K562 (cell line): ENCODE data around the gene DNMT3A. TPM values are rescaled to one million over a fixed set of nuclear protein-coding genes. Genes with fewer than 3 reads are reported as not detected.

ENCODE experiments used
- ADNP ChIP-seq: fragments of 200-800 bp; sonication (Bioruptor generic); IDR thresholded peaks from 2 replicates; pipeline ENCODE4 v1.6.1; 2016; ENCODE audit warnings: missing genetic modification characterization, missing compliant biosample characterization
- ARID1B ChIP-seq: fragments of 450-650 bp; IDR thresholded peaks from 2 replicates; pipeline ENCODE4 v1.6.1; 2016; ENCODE audit warnings: antibody characterized with exemption, mild to moderate bottlenecking, inconsistent platforms
- ATF7 ChIP-seq: fragments of 450-650 bp; IDR thresholded peaks from 2 replicates; pipeline ENCODE4 v1.7.1; 2014; ENCODE audit warnings: mild to moderate bottlenecking, moderate library complexity
- CBFA2T2 ChIP-seq: fragments of 450-650 bp; conservative IDR thresholded peaks from 2 replicates; pipeline ENCODE4 v1.6.1; 2017; ENCODE audit warnings: mild to moderate bottlenecking
- CXXC5 ChIP-seq: fragments of 250-450 bp; sonication (Bioruptor Pico); IDR thresholded peaks from 2 replicates; pipeline ENCODE4 v1.8.0; 2022; ENCODE audit warnings: inconsistent platforms, mild to moderate bottlenecking, moderate library complexity
- FOSL1 ChIP-seq: fragments of 200-800 bp; sonication (Bioruptor generic); conservative IDR thresholded peaks from 2 replicates; pipeline ENCODE4 v1.6.1; 2016; ENCODE audit warnings: missing genetic modification characterization, missing compliant biosample characterization
- HOXB6 ChIP-seq: fragments of 250-450 bp; sonication (Bioruptor Pico); IDR thresholded peaks from 2 replicates; pipeline ENCODE4 v1.5.1; 2022; ENCODE audit warnings: mild to moderate bottlenecking, borderline replicate concordance
- HSF4 ChIP-seq: fragments of 250-450 bp; sonication (Bioruptor Pico); IDR thresholded peaks from 2 replicates; pipeline ENCODE4 v2.1.2; 2022; ENCODE audit warnings: mild to moderate bottlenecking, moderate library complexity, borderline replicate concordance
- NCOR1 ChIP-seq: fragments of 450-650 bp; IDR thresholded peaks from 2 replicates; pipeline ENCODE4 v1.6.1; 2016; ENCODE audit warnings: mild to moderate bottlenecking, moderate library complexity
- NFATC3 ChIP-seq: fragments of 450-650 bp; IDR thresholded peaks from 2 replicates; pipeline ENCODE4 v1.6.1; 2017; ENCODE audit warnings: mild to moderate bottlenecking
- PHF20 ChIP-seq: fragments of 450-650 bp; IDR thresholded peaks from 2 replicates; pipeline ENCODE4 v1.6.1; 2018; ENCODE audit not compliant: partially characterized antibody
- POLR3A ChIP-seq: IDR thresholded peaks from 2 replicates; pipeline ENCODE4 v1.6.1; 2011; ENCODE audit warnings: borderline replicate concordance, mild to moderate bottlenecking, moderate library complexity; ENCODE audit not compliant: insufficient read length, insufficient read depth; ENCODE audit errors: extremely low read depth
- ZFP1 ChIP-seq: fragments of 450-650 bp; formaldehyde crosslinking; IDR thresholded peaks from 2 replicates; pipeline ENCODE4 v1.4.0; 2020; ENCODE audit warnings: mild to moderate bottlenecking, mixed read lengths
- ZNF699 ChIP-seq: fragments of 250-450 bp; sonication (Bioruptor Pico); IDR thresholded peaks from 2 replicates; pipeline ENCODE4 v1.8.0; 2021; ENCODE audit warnings: mild to moderate bottlenecking, moderate library complexity; ENCODE audit not compliant: insufficient replicate concordance
- ZNF764 ChIP-seq: fragments of 250-450 bp; sonication (Bioruptor Pico); IDR thresholded peaks from 2 replicates; pipeline ENCODE4 v1.4.0; 2020; ENCODE audit warnings: low read depth, mild to moderate bottlenecking, moderate library complexity
- polyA plus RNA-seq, 8 experiments: library from polyadenylated mRNA; depleted of rRNA in 4 of 8; stranded (reverse) in 5 of 8; unstranded in 3 of 8; fragments of >200 nt; fragmentation: Nextera tagmentation in 2 of 8; fragmentation: Illumina TruSeq in 1 of 8; extraction: Ambion mirVana in 2 of 8; extraction: Trizol in 1 of 8; gene quantifications; 2 replicates each; pipeline versions ENCODE4 v1.2.1 to v1.2.3, GENCODE V29; 2011 to 2014; ENCODE audit warnings: inconsistent platforms in 1 of 8, missing spikeins in 1 of 8
- total RNA-seq, 7 experiments: library from RNA; depleted of rRNA in 6 of 7; stranded (reverse); fragments of >200 nt in 6 of 7; fragmentation: Illumina TruSeq in 2 of 7; extraction: Trizol in 2 of 7; gene quantifications; 2 replicates each; pipeline versions ENCODE4 v1.2.1 to v1.2.3, GENCODE V29; 2011 to 2021; ENCODE audit warnings: low replicate concordance in 1 of 7
- TF ChIP-seq, protein P1 (sequence below): fragments of 250-450 bp; sonication (Bioruptor Pico); IDR thresholded peaks from 2 replicates; pipeline ENCODE4 v1.4.0; 2020; ENCODE audit warnings: mild to moderate bottlenecking, moderate library complexity
- TF ChIP-seq, protein P2 (sequence below), 2 experiments: fragments of 450-650 bp in 1 of 2; sonication (generic) in 1 of 2; formaldehyde crosslinking in 1 of 2; IDR thresholded peaks in 1 of 2; conservative IDR thresholded peaks in 1 of 2; 2 replicates each; pipeline versions ENCODE4 v1.6.1 to v1.8.1; 2016 to 2023; ENCODE audit warnings: mild to moderate bottlenecking in 2 of 2, moderate library complexity in 2 of 2, inconsistent platforms in 1 of 2, missing genetic modification reagents in 1 of 2
- TF ChIP-seq, protein P3 (sequence below): fragments of 450-650 bp; IDR thresholded peaks from 2 replicates; pipeline ENCODE4 v1.6.1; 2018; ENCODE audit not compliant: partially characterized antibody

DNMT3A gene
- total and polyA plus RNA-seq, 9 of the 15 experiments (the other 6 are each of a cell fraction or from before 2014, with no cell fraction given), result 3.0 to 16.0 (median 6.1) TPM

DNA sequence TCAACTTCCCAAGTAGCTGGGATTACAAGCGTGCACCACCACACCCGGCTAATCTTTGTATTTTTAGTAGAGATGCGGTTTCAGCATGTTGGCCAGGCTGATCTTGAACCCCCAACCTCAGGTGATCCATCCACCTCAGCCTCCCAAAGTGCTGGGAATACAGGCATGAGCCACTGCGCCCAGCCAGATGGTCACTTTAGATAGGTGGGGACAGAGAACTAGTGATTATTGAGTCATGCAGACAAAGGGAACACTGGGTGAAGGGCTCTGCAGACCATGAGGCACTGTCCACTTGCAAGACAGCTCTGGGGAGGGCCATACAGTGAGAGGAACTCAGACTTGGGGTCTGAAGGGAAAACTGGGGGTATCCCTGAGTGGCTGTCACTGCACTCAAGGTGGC lies 114.9 kb downstream of the DNMT3A start (continued):
- TF ChIP-seq, protein P1, sequence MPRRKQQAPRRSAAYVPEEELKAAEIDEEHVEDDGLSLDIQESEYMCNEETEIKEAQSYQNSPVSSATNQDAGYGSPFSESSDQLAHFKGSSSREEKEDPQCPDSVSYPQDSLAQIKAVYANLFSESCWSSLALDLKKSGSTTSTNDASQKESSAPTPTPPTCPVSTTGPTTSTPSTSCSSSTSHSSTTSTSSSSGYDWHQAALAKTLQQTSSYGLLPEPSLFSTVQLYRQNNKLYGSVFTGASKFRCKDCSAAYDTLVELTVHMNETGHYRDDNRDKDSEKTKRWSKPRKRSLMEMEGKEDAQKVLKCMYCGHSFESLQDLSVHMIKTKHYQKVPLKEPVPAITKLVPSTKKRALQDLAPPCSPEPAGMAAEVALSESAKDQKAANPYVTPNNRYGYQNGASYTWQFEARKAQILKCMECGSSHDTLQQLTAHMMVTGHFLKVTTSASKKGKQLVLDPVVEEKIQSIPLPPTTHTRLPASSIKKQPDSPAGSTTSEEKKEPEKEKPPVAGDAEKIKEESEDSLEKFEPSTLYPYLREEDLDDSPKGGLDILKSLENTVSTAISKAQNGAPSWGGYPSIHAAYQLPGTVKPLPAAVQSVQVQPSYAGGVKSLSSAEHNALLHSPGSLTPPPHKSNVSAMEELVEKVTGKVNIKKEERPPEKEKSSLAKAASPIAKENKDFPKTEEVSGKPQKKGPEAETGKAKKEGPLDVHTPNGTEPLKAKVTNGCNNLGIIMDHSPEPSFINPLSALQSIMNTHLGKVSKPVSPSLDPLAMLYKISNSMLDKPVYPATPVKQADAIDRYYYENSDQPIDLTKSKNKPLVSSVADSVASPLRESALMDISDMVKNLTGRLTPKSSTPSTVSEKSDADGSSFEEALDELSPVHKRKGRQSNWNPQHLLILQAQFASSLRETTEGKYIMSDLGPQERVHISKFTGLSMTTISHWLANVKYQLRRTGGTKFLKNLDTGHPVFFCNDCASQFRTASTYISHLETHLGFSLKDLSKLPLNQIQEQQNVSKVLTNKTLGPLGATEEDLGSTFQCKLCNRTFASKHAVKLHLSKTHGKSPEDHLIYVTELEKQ (CRISPR knock-in tag), result no peak
- peak; percentile 29; the same call in 1 of the 2 replicates for TF ChIP-seq CBFA2T2
- no peak for TF ChIP-seq ZNF699 (CRISPR knock-in tag)
- TF ChIP-seq PHF20, result no peak
- TF ChIP-seq, protein P2, sequence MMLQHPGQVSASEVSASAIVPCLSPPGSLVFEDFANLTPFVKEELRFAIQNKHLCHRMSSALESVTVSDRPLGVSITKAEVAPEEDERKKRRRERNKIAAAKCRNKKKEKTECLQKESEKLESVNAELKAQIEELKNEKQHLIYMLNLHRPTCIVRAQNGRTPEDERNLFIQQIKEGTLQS (IDR thresholded peaks at IDR 0.05), result peak; percentile 58
- TF ChIP-seq, protein P2 (CRISPR knock-in tag; conservative IDR thresholded peaks at IDR 0.05), result no peak
- 0 out of 2 replicates have a peak, but pooled peaks have one; percentile 15 for TF ChIP-seq CXXC5
- TF ChIP-seq ADNP (tag), result 0 out of 2 replicates have a peak, but pooled peaks have one; percentile 31
- TF ChIP-seq NFATC3, result no peak
- TF ChIP-seq ZFP1 (CRISPR knock-in tag), result no peak
- TF ChIP-seq ZNF764 (CRISPR knock-in tag), result no peak
- TF ChIP-seq, protein P3, sequence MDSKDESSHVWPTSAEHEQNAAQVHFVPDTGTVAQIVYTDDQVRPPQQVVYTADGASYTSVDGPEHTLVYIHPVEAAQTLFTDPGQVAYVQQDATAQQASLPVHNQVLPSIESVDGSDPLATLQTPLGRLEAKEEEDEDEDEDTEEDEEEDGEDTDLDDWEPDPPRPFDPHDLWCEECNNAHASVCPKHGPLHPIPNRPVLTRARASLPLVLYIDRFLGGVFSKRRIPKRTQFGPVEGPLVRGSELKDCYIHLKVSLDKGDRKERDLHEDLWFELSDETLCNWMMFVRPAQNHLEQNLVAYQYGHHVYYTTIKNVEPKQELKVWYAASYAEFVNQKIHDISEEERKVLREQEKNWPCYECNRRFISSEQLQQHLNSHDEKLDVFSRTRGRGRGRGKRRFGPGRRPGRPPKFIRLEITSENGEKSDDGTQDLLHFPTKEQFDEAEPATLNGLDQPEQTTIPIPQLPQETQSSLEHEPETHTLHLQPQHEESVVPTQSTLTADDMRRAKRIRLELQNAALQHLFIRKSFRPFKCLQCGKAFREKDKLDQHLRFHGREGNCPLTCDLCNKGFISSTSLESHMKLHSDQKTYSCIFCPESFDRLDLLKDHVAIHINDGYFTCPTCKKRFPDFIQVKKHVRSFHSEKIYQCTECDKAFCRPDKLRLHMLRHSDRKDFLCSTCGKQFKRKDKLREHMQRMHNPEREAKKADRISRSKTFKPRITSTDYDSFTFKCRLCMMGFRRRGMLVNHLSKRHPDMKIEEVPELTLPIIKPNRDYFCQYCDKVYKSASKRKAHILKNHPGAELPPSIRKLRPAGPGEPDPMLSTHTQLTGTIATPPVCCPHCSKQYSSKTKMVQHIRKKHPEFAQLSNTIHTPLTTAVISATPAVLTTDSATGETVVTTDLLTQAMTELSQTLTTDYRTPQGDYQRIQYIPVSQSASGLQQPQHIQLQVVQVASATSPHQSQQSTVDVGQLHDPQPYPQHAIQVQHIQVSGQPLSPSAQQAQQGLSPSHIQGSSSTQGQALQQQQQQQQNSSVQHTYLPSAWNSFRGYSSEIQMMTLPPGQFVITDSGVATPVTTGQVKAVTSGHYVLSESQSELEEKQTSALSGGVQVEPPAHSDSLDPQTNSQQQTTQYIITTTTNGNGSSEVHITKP, result peak; percentile 47
- TF ChIP-seq ATF7, result peak; percentile 18; the same call in 1 of the 2 replicates
- TF ChIP-seq ARID1B, result peak; percentile 81
- TF ChIP-seq NCOR1, result peak; percentile 33; the same call in 1 of the 2 replicates
- TF ChIP-seq HSF4 (CRISPR knock-in tag), result no peak
- TF ChIP-seq POLR3A, result no peak
- no peak for TF ChIP-seq HOXB6
- peak; percentile 68 for TF ChIP-seq FOSL1 (tag)
